ENCODE measurements around the gene DLX2.
"Not testable (repeated sequence)": the region's sequence is repeated elsewhere in the genome, so short reads cannot be mapped to it uniquely, and the experiment has no call there.

Gene DLX2

GRCh38 chr2:172072303-172072702, 30.4 kb downstream of the DLX2 start:
- H3K9ac ChIP-seq (ENCODE audit: low read length in 5 of 5) = no peak overlapping the region
- no peaks in the 10 kb centered on the region for H3K27me3 ChIP-seq (ENCODE audit: control insufficient read depth in 5 of 5, insufficient read depth in 4 of 5, low read length in 5 of 5)
- H3K36me3 ChIP-seq (ENCODE audit: control insufficient read depth in 5 of 5, insufficient read depth in 5 of 5, low read length in 5 of 5) = peaks cover 0 to 10% (median 0%) of the 10 kb centered on the region in 5 donors
- no peak overlapping the region for H3K27ac ChIP-seq (ENCODE audit: low read depth, low read length)
- no peaks in the 10 kb centered on the region for H3K9me3 ChIP-seq (ENCODE audit: control insufficient read depth in 5 of 5, low read length in 5 of 5)
- no peaks in the 10 kb centered on the region for H3K4me1 ChIP-seq (ENCODE audit: control insufficient read depth in 5 of 5, insufficient read depth in 5 of 5, low read length in 5 of 5)
- no peak overlapping the region for H3K4me3 ChIP-seq (ENCODE audit: low read depth in 1 of 5, low read length in 5 of 5)

GRCh38 chr2:172070936-172071335, 31.8 kb downstream of the DLX2 start:
- H3K4me3 ChIP-seq (ENCODE audit: low read depth in 1 of 5, low read length in 5 of 5) = no peak overlapping the region
- no peaks in the 10 kb centered on the region for H3K9me3 ChIP-seq (ENCODE audit: control insufficient read depth in 5 of 5, low read length in 5 of 5)
- no peak overlapping the region for H3K9ac ChIP-seq (ENCODE audit: low read length in 5 of 5)

GRCh38 chr2:172067905-172068304, 34.8 kb downstream of the DLX2 start:
- H3K9me3 ChIP-seq (ENCODE audit: control insufficient read depth in 5 of 5, low read length in 5 of 5); H3K36me3 ChIP-seq (ENCODE audit: control insufficient read depth in 5 of 5, insufficient read depth in 5 of 5, low read length in 5 of 5); H3K4me1 ChIP-seq (ENCODE audit: control insufficient read depth in 5 of 5, insufficient read depth in 5 of 5, low read length in 5 of 5); H3K4me3 ChIP-seq (ENCODE audit: low read depth in 1 of 5, low read length in 5 of 5); H3K9ac ChIP-seq (ENCODE audit: low read length in 5 of 5); H3K27ac ChIP-seq (ENCODE audit: low read depth, low read length); H3K27me3 ChIP-seq (ENCODE audit: control insufficient read depth in 5 of 5, insufficient read depth in 4 of 5, low read length in 5 of 5): not testable (repeated sequence)

More at GRCh38 chr2:172070936-172071335, 31.8 kb downstream of the DLX2 start:
- no peaks in the 10 kb centered on the region for H3K27me3 ChIP-seq (ENCODE audit: control insufficient read depth in 5 of 5, insufficient read depth in 4 of 5, low read length in 5 of 5)
- H3K27ac ChIP-seq (ENCODE audit: low read depth, low read length) = no peak overlapping the region
- H3K36me3 ChIP-seq (ENCODE audit: control insufficient read depth in 5 of 5, insufficient read depth in 5 of 5, low read length in 5 of 5) = peaks cover 0 to 10% (median 0%) of the 10 kb centered on the region in 5 donors
- no peaks in the 10 kb centered on the region for H3K4me1 ChIP-seq (ENCODE audit: control insufficient read depth in 5 of 5, insufficient read depth in 5 of 5, low read length in 5 of 5)

- H3K36me3 ChIP-seq (ENCODE audit: control insufficient read depth in 5 of 5, insufficient read depth in 5 of 5, low read length in 5 of 5) = peaks cover 0 to 6% (median 4%) of the 10 kb centered on the region in 5 donors
- H3K4me1 ChIP-seq (ENCODE audit: control insufficient read depth in 5 of 5, insufficient read depth in 5 of 5, low read length in 5 of 5) = no peaks in the 10 kb centered on the region
- no peak overlapping the region for H3K9ac ChIP-seq (ENCODE audit: low read length in 5 of 5)
- H3K27ac ChIP-seq (ENCODE audit: low read depth, low read length) = no peak overlapping the region
- no peak overlapping the region for H3K4me3 ChIP-seq (ENCODE audit: low read depth in 1 of 5, low read length in 5 of 5)
- H3K27me3 ChIP-seq (ENCODE audit: control insufficient read depth in 5 of 5, insufficient read depth in 4 of 5, low read length in 5 of 5) = no peaks in the 10 kb centered on the region
- H3K9me3 ChIP-seq (ENCODE audit: control insufficient read depth in 5 of 5, low read length in 5 of 5) = no peaks in the 10 kb centered on the region
These were observed 36.3 kb downstream of the DLX2 start for GRCh38 chr2:172066394-172066886.

GRCh38 chr2:172065111-172065510, 37.6 kb downstream of the DLX2 start:
- H3K9me3 ChIP-seq (ENCODE audit: control insufficient read depth in 5 of 5, low read length in 5 of 5) = no peaks in the 10 kb centered on the region

GRCh38 chr2:172063446-172063845, 39.3 kb downstream of the DLX2 start:
- Histone ChIP-seq H3K27ac (ENCODE audit: low read depth, low read length) (no peak overlapping the region), H3K9me3 (ENCODE audit: control insufficient read depth in 5 of 5, low read length in 5 of 5) (no peaks in the 10 kb centered on the region), H3K4me3 (ENCODE audit: low read depth in 1 of 5, low read length in 5 of 5) (no peak overlapping the region), H3K9ac (ENCODE audit: low read length in 5 of 5) (no peak overlapping the region), H3K36me3 (ENCODE audit: control insufficient read depth in 5 of 5, insufficient read depth in 5 of 5, low read length in 5 of 5) (peaks cover 0 to 6% (median 4%) of the 10 kb centered on the region in 5 donors), H3K27me3 (ENCODE audit: control insufficient read depth in 5 of 5, insufficient read depth in 4 of 5, low read length in 5 of 5) (no peaks in the 10 kb centered on the region), H3K4me1 (ENCODE audit: control insufficient read depth in 5 of 5, insufficient read depth in 5 of 5, low read length in 5 of 5) (no peaks in the 10 kb centered on the region)

More at GRCh38 chr2:172065111-172065510, 37.6 kb downstream of the DLX2 start:
- peaks cover 0 to 6% (median 4%) of the 10 kb centered on the region in 5 donors for H3K36me3 ChIP-seq (ENCODE audit: control insufficient read depth in 5 of 5, insufficient read depth in 5 of 5, low read length in 5 of 5)
- no peaks in the 10 kb centered on the region for H3K27me3 ChIP-seq (ENCODE audit: control insufficient read depth in 5 of 5, insufficient read depth in 4 of 5, low read length in 5 of 5)
- no peak overlapping the region for H3K27ac ChIP-seq (ENCODE audit: low read depth, low read length)
- no peak overlapping the region for H3K4me3 ChIP-seq (ENCODE audit: low read depth in 1 of 5, low read length in 5 of 5)
- no peak overlapping the region for H3K9ac ChIP-seq (ENCODE audit: low read length in 5 of 5)
- H3K4me1 ChIP-seq (ENCODE audit: control insufficient read depth in 5 of 5, insufficient read depth in 5 of 5, low read length in 5 of 5) = no peaks in the 10 kb centered on the region

GRCh38 chr2:172062402-172063004, 40.2 kb downstream of the DLX2 start:
- Histone ChIP-seq H3K9me3 (ENCODE audit: control insufficient read depth in 5 of 5, low read length in 5 of 5) (no peaks in the 10 kb centered on the region), H3K4me3 (ENCODE audit: low read depth in 1 of 5, low read length in 5 of 5) (no peak overlapping the region), H3K4me1 (ENCODE audit: control insufficient read depth in 5 of 5, insufficient read depth in 5 of 5, low read length in 5 of 5) (no peaks in the 10 kb centered on the region), H3K27me3 (ENCODE audit: control insufficient read depth in 5 of 5, insufficient read depth in 4 of 5, low read length in 5 of 5) (no peaks in the 10 kb centered on the region), H3K9ac (ENCODE audit: low read length in 5 of 5) (no peak overlapping the region), H3K27ac (ENCODE audit: low read depth, low read length) (no peak overlapping the region), H3K36me3 (ENCODE audit: control insufficient read depth in 5 of 5, insufficient read depth in 5 of 5, low read length in 5 of 5) (peaks cover 0 to 6% (median 4%) of the 10 kb centered on the region in 5 donors)

GRCh38 chr2:172060118-172060517, 42.6 kb downstream of the DLX2 start:
- H3K9me3 ChIP-seq (ENCODE audit: control insufficient read depth in 5 of 5, low read length in 5 of 5); H3K4me3 ChIP-seq (ENCODE audit: low read depth in 1 of 5, low read length in 5 of 5); H3K36me3 ChIP-seq (ENCODE audit: control insufficient read depth in 5 of 5, insufficient read depth in 5 of 5, low read length in 5 of 5); H3K4me1 ChIP-seq (ENCODE audit: control insufficient read depth in 5 of 5, insufficient read depth in 5 of 5, low read length in 5 of 5); H3K9ac ChIP-seq (ENCODE audit: low read length in 5 of 5); H3K27me3 ChIP-seq (ENCODE audit: control insufficient read depth in 5 of 5, insufficient read depth in 4 of 5, low read length in 5 of 5); H3K27ac ChIP-seq (ENCODE audit: low read depth, low read length): not testable (repeated sequence)

GRCh38 chr2:172058660-172059059, 44.0 kb downstream of the DLX2 start:
- Histone ChIP-seq H3K4me3 (ENCODE audit: low read depth in 1 of 5, low read length in 5 of 5) (no peak overlapping the region), H3K9me3 (ENCODE audit: control insufficient read depth in 5 of 5, low read length in 5 of 5) (no peaks in the 10 kb centered on the region), H3K27ac (ENCODE audit: low read depth, low read length) (no peak overlapping the region), H3K27me3 (ENCODE audit: control insufficient read depth in 5 of 5, insufficient read depth in 4 of 5, low read length in 5 of 5) (no peaks in the 10 kb centered on the region), H3K36me3 (ENCODE audit: control insufficient read depth in 5 of 5, insufficient read depth in 5 of 5, low read length in 5 of 5) (peaks cover 0 to 4% (median 3%) of the 10 kb centered on the region in 5 donors), H3K9ac (ENCODE audit: low read length in 5 of 5) (no peak overlapping the region), H3K4me1 (ENCODE audit: control insufficient read depth in 5 of 5, insufficient read depth in 5 of 5, low read length in 5 of 5) (no peaks in the 10 kb centered on the region)

- Histone ChIP-seq H3K4me3 (ENCODE audit: low read depth in 1 of 5, low read length in 5 of 5) (no peak overlapping the region), H3K27me3 (ENCODE audit: control insufficient read depth in 5 of 5, insufficient read depth in 4 of 5, low read length in 5 of 5) (no peaks in the 10 kb centered on the region), H3K4me1 (ENCODE audit: control insufficient read depth in 5 of 5, insufficient read depth in 5 of 5, low read length in 5 of 5) (peaks cover 0 to 4% (median 0%) of the 10 kb centered on the region in 5 donors), H3K9ac (ENCODE audit: low read length in 5 of 5) (no peak overlapping the region), H3K27ac (ENCODE audit: low read depth, low read length) (no peak overlapping the region), H3K36me3 (ENCODE audit: control insufficient read depth in 5 of 5, insufficient read depth in 5 of 5, low read length in 5 of 5) (no peaks in the 10 kb centered on the region), H3K9me3 (ENCODE audit: control insufficient read depth in 5 of 5, low read length in 5 of 5) (no peaks in the 10 kb centered on the region)
These were observed 46.4 kb downstream of the DLX2 start for GRCh38 chr2:172056293-172056692.

All from subcutaneous abdominal adipose tissue (tissue), 5 donors.